ENCODE results near the gene PPM1J.

The PPM1J gene

DNA sequence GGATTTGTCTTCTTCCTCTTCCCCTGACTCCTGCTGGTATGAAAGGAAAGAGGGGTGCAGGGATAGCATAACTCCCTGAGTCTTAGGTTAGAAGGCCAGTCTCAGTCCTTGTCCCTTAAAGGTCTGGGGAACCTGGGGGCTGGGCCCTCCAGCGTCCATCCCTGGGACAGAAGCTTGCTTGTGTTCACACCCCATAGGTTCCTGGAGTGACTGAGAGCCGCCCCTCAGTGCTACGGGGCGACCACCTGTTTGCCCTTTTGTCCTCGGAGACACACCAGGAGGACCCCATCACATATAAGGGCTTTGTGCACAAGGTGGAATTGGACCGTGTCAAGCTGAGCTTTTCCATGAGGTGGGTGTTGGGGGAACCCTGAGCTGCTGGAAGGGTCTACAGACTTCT is 21.3 kb downstream of the PPM1J start:
- TF ChIP-seq, protein P1, sequence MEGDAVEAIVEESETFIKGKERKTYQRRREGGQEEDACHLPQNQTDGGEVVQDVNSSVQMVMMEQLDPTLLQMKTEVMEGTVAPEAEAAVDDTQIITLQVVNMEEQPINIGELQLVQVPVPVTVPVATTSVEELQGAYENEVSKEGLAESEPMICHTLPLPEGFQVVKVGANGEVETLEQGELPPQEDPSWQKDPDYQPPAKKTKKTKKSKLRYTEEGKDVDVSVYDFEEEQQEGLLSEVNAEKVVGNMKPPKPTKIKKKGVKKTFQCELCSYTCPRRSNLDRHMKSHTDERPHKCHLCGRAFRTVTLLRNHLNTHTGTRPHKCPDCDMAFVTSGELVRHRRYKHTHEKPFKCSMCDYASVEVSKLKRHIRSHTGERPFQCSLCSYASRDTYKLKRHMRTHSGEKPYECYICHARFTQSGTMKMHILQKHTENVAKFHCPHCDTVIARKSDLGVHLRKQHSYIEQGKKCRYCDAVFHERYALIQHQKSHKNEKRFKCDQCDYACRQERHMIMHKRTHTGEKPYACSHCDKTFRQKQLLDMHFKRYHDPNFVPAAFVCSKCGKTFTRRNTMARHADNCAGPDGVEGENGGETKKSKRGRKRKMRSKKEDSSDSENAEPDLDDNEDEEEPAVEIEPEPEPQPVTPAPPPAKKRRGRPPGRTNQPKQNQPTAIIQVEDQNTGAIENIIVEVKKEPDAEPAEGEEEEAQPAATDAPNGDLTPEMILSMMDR (IDR thresholded peaks at IDR 0.05; ENCODE audit: control insufficient read depth, insufficient read depth, low read depth, low read length, missing control alignments) = no peak
- no peak overlapping the region for H3K4me3 ChIP-seq (ENCODE audit: control insufficient read depth, low read depth, low read length)
- DNase-seq (ENCODE audit: low read depth) = no peak

GRCh38 chr1:112692681-112693080 is 22.5 kb downstream of the PPM1J start:
- DNase-seq (ENCODE audit: low read depth) = no peak
- H3K4me3 ChIP-seq (ENCODE audit: control insufficient read depth, low read depth, low read length) = no peak overlapping the region
- TF ChIP-seq, protein P1 (IDR thresholded peaks at IDR 0.05; ENCODE audit: control insufficient read depth, insufficient read depth, low read depth, low read length, missing control alignments) = no peak

- DNase-seq (ENCODE audit: low read depth) = no peak
- TF ChIP-seq, protein P1 (IDR thresholded peaks at IDR 0.05; ENCODE audit: control insufficient read depth, insufficient read depth, low read depth, low read length, missing control alignments) = no peak
- H3K4me3 ChIP-seq (ENCODE audit: control insufficient read depth, low read depth, low read length) = no peak overlapping the region
These were observed 25.3 kb downstream of the PPM1J start for GRCh38 chr1:112689842-112690237.

GRCh38 chr1:112689196-112689841 is 25.8 kb downstream of the PPM1J start:
- TF ChIP-seq, protein P1 (IDR thresholded peaks at IDR 0.05; ENCODE audit: control insufficient read depth, insufficient read depth, low read depth, low read length, missing control alignments) = no peak
- no peak overlapping the region for H3K4me3 ChIP-seq (ENCODE audit: control insufficient read depth, low read depth, low read length)
- no peak for DNase-seq (ENCODE audit: low read depth)

GRCh38 chr1:112688781-112689193 is 26.3 kb downstream of the PPM1J start:
- no peak for DNase-seq (ENCODE audit: low read depth)
- TF ChIP-seq, protein P1 (IDR thresholded peaks at IDR 0.05; ENCODE audit: control insufficient read depth, insufficient read depth, low read depth, low read length, missing control alignments) = no peak

GRCh38 chr1:112687785-112688496 is 27.2 kb downstream of the PPM1J start:
- DNase-seq (ENCODE audit: low read depth) = no peak
- TF ChIP-seq, protein P1 (IDR thresholded peaks at IDR 0.05; ENCODE audit: control insufficient read depth, insufficient read depth, low read depth, low read length, missing control alignments) = no peak
- no peak overlapping the region for H3K4me3 ChIP-seq (ENCODE audit: control insufficient read depth, low read depth, low read length)

More at GRCh38 chr1:112688781-112689193, 26.3 kb downstream of the PPM1J start:
- no peak overlapping the region for H3K4me3 ChIP-seq (ENCODE audit: control insufficient read depth, low read depth, low read length)
